Kidney tubule cell (primary cell): ENCODE measurements around the gene IGLL1.
A peak's percentile ranks its signal among the peaks of the same experiment; 100 is the strongest.
"Not testable (repeated sequence)": the region's sequence is repeated elsewhere in the genome, so short reads cannot be mapped to it uniquely, and the experiment has no call there.

ENCODE experiments used
- DNase-seq: peaks from one replicate; pipeline ENCODE4 v3.0.0-alpha.2; 2018; ENCODE audit warnings: low spot score

IGLL1 gene

DNA sequence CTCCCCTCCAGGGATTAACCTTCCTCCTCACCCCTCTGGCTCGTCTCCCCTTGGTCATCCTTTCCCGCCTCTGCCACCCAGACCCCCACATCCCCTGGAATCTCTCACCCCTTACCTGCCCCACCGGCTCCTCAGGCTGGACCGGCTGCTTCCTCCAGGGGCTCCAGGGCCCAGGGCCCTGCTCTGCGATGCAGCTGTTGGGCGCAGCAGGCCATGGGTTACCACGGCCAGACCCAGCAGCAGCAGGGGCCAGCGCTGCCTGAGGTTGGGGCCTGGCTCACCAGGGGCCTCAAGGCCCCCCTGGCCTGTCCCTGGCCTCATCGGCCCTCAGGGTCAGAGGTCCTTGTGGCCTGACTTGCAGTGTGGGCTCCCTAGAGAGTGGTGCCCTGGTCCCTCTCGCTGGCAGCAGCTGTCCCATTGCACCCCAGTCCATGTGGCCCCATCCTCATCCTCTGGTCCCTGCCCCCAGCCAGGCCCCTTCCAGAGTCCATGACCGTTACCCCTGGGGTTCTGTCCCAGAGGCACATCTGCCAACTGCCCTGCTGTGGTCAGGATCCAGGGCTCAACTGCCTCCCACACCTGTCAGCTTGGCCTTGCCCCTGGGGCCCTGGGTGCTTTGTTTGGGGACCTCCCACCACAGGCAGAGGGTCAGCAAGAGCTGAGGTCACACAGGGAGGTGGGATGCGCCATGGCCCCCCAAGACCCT is at the start of gene IGLL1:
TSS of gene IGLL1 (minus strand) at position 421 of the 706 bp plus-strand sequence. CDS start at position 321, 100 bp downstream.
- no peak for DNase-seq

- not testable (repeated sequence) for DNase-seq
These were observed 48.1 kb upstream of the IGLL1 start for GRCh38 chr22:23628056-23628743.

DNA sequence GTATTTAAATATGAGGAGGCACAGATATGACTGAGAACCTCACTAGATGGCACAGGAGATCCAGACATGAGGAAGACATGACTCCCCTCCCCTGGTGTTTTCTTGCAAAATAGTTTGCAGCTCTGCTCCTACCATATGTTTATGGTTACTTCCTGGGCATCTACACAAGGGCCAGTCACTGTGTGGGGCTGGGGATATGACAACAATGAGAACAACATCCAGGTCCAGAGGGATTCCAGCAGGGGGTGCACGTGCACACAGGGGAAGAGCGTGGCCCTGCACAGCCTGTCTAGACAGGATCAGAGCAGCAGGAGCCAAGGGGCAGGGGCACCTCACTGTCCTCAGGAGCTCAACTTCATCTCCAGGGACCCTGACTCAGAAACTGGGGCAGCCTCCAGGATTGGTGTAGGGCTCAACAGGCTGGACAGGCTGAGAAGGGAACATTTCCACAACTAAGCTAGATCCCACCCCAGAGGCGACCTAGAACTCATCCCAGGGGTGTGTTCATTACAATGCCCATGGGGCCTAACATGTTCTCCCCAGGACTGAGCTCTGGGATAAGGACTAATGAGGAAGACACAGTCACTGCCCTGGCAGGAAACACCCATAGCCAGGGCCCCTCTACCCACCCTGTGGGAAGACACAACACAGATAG is 47.4 kb upstream of the IGLL1 start:
- DNase-seq, result peak; percentile 28

DNA sequence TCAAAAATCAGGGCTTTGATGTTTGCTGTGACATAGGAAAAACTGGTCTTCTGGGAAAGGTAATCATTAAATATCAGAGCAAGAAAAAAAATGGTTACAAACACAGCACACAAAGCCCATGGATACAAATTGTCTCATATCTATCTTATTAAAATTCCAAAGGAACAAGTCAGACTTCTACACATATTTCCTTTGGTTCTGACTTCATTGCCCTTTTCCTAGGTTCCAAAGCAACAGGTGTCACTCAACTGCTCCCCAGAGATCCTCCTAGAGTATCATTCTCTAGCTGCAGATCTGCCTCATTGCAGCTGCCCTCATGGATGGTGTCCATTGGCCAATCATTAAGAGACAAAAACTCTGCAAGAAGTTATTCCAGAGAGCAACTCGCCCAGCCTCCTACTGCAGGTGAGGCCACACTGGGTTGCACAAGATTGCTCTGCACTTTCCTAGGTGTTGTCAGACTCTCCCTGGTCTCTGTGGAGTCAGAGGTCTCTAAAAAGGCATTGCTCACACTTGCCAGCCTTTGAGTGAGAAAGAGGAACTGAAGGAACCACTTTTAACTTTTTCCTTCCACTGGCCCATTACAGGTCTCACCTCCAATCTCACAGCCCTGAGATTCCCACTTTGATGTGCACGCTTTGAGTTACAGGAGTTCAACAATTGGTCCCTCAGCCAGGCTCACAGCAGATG is 46.3 kb upstream of the IGLL1 start:
- DNase-seq, result peak; percentile 36

GRCh38 chr22:23622634-23623033 is 42.5 kb upstream of the IGLL1 start:
- DNase-seq, result no peak

GRCh38 chr22:23621916-23622315 is 41.8 kb upstream of the IGLL1 start:
- peak; percentile 40 for DNase-seq

DNA sequence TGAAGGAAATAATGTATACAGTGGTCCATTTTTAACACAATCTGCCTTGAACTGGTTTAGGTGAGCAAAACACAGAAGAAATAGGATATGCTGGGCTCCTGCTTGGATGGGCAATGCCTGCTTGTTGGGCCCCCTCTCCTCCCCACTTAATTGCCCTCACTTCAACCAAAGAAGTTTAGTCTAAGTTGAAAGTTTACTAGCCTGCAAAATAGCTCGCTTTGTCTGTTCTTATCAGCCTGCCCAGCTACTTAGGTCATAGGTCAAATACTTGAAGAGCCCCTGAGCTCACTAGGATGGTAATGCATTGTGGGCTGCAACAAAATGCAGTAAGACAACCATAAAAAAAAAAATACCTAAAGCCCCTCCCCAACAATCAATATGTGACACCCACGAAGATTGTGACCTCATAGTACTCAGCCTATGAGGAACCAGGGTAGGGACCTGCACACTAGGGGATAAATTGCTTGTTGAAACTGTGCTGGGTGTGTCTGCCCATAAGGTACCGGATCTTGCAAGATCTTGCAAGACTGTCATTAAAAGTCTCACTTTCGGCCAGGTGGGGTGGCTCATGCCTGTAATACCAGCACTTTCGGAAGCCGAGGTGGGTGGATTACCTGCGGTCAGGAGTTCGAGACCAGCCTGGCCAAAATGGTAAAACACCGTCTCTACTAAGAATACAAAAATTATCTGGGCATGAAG is 41.1 kb upstream of the IGLL1 start:
- no peak for DNase-seq

GRCh38 chr22:23613193-23613972 is 33.3 kb upstream of the IGLL1 start:
- no peak for DNase-seq

DNA sequence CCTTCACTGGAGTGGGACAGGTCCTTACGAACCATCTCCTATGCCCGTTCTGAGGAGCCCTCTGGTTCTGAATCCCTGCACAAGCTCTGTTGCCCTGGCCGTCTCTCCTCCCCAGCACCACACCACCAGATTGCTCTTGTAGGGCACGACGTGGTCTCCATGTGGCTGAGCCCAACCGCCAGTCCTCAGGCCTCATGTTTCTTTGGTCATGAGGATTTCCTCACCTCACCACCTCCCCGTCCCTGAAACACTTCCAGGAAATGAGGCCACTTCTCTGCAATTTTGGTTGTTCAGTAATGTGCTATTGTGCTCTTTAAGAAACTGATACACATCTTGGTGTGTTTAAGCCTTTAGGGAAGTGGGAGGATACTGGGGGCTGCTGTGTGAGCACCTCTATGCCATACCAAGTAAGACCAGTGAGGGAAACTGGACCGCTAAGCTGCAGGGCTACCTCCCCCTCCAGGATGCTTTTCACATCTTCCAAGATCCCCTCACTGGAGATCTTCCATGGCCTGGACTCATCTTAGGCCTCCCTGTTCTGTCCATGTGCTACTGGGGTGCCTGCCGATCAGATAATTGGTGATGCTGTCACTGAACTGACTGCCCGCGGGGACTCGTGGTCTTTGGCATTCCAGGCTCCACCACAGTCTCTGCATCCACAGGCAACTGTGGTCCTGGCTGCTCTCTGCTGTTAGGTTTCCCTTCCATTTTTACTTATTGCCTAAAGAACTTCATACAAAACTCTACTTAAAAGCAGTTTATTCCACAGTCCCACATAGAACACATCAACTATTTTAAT is 30.1 kb upstream of the IGLL1 start:
- no peak for DNase-seq

DNA sequence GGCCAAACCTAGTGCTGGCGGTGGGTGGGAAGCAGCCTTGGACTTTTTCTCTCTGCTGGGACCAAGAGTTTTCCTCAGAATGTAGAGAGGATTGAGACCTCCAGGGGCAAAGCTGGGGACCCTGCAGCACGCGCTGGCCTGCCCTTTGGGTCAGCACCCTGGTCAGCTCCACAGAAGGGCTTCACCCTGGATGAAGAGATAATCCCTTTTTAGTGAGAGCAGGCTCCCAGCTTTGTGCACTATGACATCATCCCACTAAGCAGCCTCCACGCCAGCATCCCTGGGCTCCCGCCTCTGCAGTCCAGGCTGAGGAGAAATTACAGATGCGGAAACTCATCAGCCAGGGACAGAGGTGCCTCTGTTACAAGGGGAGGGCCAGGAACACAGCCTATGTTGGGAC is 28.5 kb upstream of the IGLL1 start:
- no peak for DNase-seq

- DNase-seq, result no peak
These were observed 26.4 kb upstream of the IGLL1 start for GRCh38 chr22:23606204-23607131.

DNA sequence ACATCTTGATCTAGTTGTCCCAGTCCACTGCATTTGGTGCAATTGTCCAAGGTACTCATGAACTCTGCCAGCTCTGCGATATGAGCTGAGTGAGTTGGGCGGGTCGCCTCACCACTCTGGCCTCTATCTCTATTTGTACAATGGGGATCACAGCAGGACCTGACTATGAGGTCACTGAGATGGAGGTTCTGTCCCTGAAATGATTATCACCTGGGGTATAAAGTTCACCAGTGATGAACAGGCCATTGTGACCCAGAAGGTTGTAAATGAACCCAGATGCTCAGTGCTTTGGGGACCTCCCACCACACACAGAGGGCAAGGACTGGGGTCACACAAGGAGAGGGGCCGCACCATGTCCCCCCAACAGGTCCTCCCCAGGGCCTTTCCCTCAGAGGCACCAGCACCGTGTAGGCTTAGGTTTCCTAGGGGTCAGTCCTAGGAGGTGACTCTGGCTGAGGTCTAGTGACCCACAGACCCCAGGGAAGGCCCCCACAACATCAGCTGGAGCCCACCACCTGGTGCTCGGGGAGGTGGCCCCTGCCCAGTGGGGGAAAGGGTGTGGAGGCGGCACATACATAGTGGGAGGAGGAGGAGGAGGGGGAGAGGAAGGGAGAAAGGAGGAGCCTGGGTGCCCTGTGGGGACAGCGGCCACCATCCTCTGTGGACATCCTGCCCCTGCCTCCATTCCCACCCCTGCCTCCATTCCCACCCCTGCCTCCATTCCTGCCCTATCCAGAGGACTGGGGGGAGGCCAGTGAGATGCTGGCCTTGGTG is 25.0 kb upstream of the IGLL1 start:
- DNase-seq, result no peak

GRCh38 chr22:23603266-23603665 is 23.2 kb upstream of the IGLL1 start:
- no peak for DNase-seq

- DNase-seq, result no peak
These were observed 18.9 kb upstream of the IGLL1 start for GRCh38 chr22:23598805-23599518.

DNA sequence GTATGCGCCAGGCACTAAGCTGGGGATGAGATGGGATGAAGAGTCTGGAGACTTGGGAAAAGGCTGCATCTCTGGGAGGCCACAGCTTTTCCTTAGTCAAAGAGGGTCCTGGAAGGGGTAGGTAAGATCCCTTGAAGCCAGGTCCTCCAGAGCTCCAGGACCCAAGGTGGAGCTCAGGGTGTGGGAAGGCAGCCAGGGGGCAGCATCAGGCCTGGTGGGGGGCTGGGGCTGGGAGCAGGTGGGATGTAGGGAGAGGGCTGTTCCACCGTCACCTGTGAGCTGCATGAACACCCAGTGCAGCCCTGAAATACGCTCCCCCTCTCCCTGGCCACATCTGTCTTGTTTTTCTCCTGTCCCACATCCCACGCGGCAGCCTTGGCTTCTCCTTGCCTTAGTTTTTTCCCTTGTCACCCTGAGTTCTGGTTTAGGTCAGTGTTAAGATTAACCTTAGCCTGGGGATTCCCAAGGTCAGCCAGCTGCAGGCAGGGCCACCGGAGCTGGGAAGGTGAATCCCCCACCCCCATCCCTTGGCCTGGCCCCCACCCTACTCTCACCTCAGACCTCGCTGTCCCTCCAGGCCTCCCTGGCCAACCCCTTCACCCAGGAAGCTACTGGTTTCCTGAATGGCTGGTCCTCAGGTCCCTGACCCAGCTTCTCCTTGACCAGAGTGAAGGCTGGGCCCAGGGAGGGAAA is 17.6 kb upstream of the IGLL1 start:
- DNase-seq, result not testable (repeated sequence)

- DNase-seq, result not testable (repeated sequence)
These were observed 15.8 kb upstream of the IGLL1 start for GRCh38 chr22:23595904-23596303.

GRCh38 chr22:23591846-23592245 is 11.8 kb upstream of the IGLL1 start:
- no peak for DNase-seq
